Testis (tissue), 3 donors: ENCODE measurements around the gene MAP2K5. TPM values are rescaled to one million over a fixed set of nuclear protein-coding genes. Genes with fewer than 3 reads are reported as not detected.
A peak's percentile ranks its signal among the peaks of the same experiment; 100 is the strongest.

Source experiments
- DNase-seq: peaks from one replicate; pipeline ENCODE4 v3.0.0-alpha.2; 2019
- H3K27ac ChIP-seq, 2 donors: fragments of 200-600 bp; sonication (generic); one replicate each; pipeline ENCODE4 v1.5.1; 2019
- H3K27me3 ChIP-seq: fragments of 200-600 bp; sonication (generic); one replicate; pipeline ENCODE4 v1.5.1; 2019
- H3K36me3 ChIP-seq: fragments of 200-600 bp; sonication (generic); one replicate; pipeline ENCODE4 v1.5.1; 2017; ENCODE audit warnings: low read depth; ENCODE audit errors: missing control alignments
- H3K4me1 ChIP-seq: fragments of 200-600 bp; sonication (generic); one replicate; pipeline ENCODE4 v1.5.1; 2019
- H3K4me3 ChIP-seq, 2 donors: fragments of 200-600 bp; sonication (generic); one replicate each; pipeline ENCODE4 v1.5.1; 2017 to 2019
- H3K9me3 ChIP-seq: fragments of 200-600 bp; sonication (generic); one replicate; pipeline ENCODE4 v1.5.1; 2017
- POLR2A ChIP-seq: fragments of 450-650 bp; IDR thresholded peaks from one replicate; pipeline ENCODE4 v1.6.1; 2017; ENCODE audit warnings: antibody characterized with exemption, mild to moderate bottlenecking, moderate library complexity
- WGBS, 2 donors: methylation state at CpG; one replicate each; pipeline ENCODE4 v1.1.5; 2018; 5-methylcytosine and 5-hydroxymethylcytosine counted together
- intact Hi-C: fragments of 100-400 bp; cut with DNase I; formaldehyde crosslinking; loops from one replicate; pipeline ENCODE4 v1.15.1; 2023; ENCODE audit warnings: low total_unique reads
- polyA plus RNA-seq: library from polyadenylated mRNA; stranded (reverse); fragments of 350-450 nt; fragmentation: Illumina TruSeq; extraction: RNeasy Lipid Tissue Mini Kit (QIAGEN cat#74804); gene quantifications from one replicate; pipeline ENCODE4 v1.2.3, GENCODE V29; 2014; ENCODE audit warnings: low read depth, low replicate concordance; ENCODE audit not compliant: insufficient read depth
- total RNA-seq, 2 donors: library from RNA; depleted of rRNA; stranded (reverse); fragments of >200 nt; gene quantifications; one replicate each; pipeline ENCODE4 v1.2.3, GENCODE V29; 2016
- TF ChIP-seq, protein P1 (sequence below), 3 experiments: fragments of 450-650 bp in 2 of 3; fragments of 200-600 bp in 1 of 3; sonication (generic) in 1 of 3; IDR thresholded peaks; one replicate each; pipeline ENCODE4 v1.5.1; 2016 to 2019; ENCODE audit warnings: antibody characterized with exemption in 3 of 3, mild to moderate bottlenecking in 2 of 3, moderate library complexity in 1 of 3

MAP2K5 gene
- total and polyA plus RNA-seq, 3 donors from 2014 or later: 28.0 to 34.3 (median 31.2) TPM

DNA sequence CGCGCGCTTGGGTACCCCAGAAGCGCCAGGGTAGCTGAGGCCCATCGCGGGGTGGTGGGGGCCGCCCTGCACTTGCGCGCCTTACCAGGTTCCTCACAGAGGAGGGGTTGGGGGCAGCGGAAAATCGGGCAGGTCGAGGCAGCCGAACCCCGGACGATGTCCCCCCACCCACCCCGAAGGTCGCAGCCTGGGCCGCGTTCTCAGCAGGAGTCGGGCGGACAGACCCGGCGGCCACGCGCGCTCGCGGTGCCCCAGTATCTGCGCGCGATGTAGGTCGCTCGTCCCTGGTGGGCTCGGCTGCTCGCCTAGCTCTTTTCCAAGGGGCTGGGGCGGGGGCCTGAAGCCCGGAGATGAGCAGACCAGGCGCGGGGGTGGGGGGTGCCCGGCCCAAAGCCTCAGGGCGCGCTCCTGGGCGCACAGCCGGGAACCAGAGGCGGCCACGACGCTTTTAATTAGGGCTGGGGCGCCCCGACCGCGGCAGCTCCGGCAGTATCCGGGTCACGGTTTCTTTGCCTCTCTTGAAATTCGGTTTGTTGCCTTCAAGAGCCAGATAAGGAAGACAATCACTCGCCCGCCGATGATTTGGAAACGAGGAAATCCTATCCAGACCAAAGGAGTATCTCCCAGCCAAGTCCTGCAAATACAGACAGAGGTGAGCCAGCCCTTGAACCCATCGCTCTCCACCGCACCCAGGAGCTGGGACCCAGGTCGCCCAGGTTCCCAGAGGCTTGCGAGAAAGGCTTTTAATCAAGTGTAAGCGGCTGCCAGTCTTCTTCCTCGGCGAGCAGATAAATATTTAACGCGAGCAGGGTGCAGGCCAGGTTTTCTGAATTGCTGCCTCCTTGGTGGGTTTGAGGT is 287.4 kb downstream of the MAP2K5 start:
- TF ChIP-seq, protein P1, sequence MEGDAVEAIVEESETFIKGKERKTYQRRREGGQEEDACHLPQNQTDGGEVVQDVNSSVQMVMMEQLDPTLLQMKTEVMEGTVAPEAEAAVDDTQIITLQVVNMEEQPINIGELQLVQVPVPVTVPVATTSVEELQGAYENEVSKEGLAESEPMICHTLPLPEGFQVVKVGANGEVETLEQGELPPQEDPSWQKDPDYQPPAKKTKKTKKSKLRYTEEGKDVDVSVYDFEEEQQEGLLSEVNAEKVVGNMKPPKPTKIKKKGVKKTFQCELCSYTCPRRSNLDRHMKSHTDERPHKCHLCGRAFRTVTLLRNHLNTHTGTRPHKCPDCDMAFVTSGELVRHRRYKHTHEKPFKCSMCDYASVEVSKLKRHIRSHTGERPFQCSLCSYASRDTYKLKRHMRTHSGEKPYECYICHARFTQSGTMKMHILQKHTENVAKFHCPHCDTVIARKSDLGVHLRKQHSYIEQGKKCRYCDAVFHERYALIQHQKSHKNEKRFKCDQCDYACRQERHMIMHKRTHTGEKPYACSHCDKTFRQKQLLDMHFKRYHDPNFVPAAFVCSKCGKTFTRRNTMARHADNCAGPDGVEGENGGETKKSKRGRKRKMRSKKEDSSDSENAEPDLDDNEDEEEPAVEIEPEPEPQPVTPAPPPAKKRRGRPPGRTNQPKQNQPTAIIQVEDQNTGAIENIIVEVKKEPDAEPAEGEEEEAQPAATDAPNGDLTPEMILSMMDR (IDR thresholded peaks at IDR 0.05): no peak
- TF ChIP-seq POLR2A: no peak
- WGBS, 2 donors: 25 to 26% methylated on average over 17 to 67 of the region's 68 CpGs
- peaks cover 7% of the 10 kb centered on the region for H3K27me3 ChIP-seq
- no peaks in the 10 kb centered on the region for H3K36me3 ChIP-seq
- H3K4me3 ChIP-seq: no peak overlapping the region
- H3K4me1 ChIP-seq: peaks cover 25% of the 10 kb centered on the region
- no peaks in the 10 kb centered on the region for H3K9me3 ChIP-seq
- no peak overlapping the region for H3K27ac ChIP-seq
- no peak for DNase-seq
- intact Hi-C loops: loop anchor here (10.0 kb wide), 2 partner anchors 305 to 375 kb away; partner anchors contain the start of gene C15orf61

DNA sequence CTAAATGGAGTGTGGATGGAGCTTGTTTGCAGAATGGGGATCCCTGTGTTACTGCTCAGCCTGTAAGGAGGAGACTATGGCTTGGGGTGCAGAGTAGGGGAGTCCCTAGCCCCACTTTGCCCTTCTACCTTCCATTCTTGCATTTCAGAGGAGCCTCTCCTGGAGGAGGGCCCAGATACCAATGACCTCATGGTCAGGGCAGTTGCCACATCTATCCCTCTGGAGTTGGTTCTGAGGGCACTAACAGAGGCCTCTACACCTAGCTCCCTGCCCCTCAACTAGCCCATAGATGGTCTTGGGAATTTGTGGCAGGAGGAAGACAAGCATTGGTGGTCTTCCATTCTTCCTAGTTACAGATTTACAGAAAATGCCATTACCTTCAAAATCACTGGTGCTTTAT is 288.9 kb downstream of the MAP2K5 start:
- Histone ChIP-seq H3K4me1 (peaks cover 23% of the 10 kb centered on the region), H3K4me3 (no peak overlapping the region), H3K36me3 (no peaks in the 10 kb centered on the region), H3K27me3 (peaks cover 7% of the 10 kb centered on the region), H3K9me3 (no peaks in the 10 kb centered on the region), H3K27ac (no peak overlapping the region)
- DNase-seq: no peak
- TF ChIP-seq, protein P1 (IDR thresholded peaks at IDR 0.05): no peak
- TF ChIP-seq POLR2A: no peak
- intact Hi-C loops: loop anchor here (10.0 kb wide), 2 partner anchors 307 to 377 kb away; partner anchors contain the start of gene C15orf61

DNA sequence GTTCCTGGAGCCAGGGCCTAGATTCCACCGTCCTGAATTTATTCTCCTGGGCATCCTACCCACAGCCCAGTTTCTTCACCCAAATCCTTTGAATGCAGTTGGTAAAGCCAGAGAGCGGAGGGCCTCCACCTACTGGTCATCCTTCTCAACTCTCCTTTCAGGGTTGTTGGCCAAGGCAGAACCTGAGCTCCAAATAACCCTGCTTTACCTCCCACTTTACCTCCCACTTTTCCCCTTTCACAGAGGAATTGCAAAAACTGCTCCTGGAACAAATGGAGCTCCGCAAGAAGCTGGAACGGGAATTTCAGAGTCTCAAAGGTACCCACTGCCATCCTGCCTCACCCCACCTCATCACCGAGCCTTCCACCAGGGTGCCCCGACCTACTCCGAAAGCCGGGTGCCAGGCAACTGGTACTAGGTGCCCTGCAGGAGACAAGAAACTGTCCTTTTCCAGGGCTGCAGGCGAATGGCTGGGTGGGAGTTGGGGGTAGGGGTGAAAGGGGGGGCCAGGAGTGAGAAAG is 289.6 kb downstream of the MAP2K5 start:
- intact Hi-C loops: loop anchor here (10.0 kb wide), 2 partner anchors 307 to 377 kb away; partner anchors contain the start of gene C15orf61
- no peaks in the 10 kb centered on the region for H3K36me3 ChIP-seq
- H3K27me3 ChIP-seq: peaks cover 7% of the 10 kb centered on the region
- H3K9me3 ChIP-seq: no peaks in the 10 kb centered on the region
- 52 to 53% methylated on average over 9 of the region's 9 CpGs for WGBS, 2 donors
- no peak for DNase-seq
- no peak overlapping the region for H3K4me3 ChIP-seq
- H3K27ac ChIP-seq: no peak overlapping the region
- H3K4me1 ChIP-seq: peaks cover 23% of the 10 kb centered on the region
- TF ChIP-seq POLR2A: no peak
- TF ChIP-seq, protein P1 (IDR thresholded peaks at IDR 0.05): peak in 1 of 3 experiments; percentile 23

DNA sequence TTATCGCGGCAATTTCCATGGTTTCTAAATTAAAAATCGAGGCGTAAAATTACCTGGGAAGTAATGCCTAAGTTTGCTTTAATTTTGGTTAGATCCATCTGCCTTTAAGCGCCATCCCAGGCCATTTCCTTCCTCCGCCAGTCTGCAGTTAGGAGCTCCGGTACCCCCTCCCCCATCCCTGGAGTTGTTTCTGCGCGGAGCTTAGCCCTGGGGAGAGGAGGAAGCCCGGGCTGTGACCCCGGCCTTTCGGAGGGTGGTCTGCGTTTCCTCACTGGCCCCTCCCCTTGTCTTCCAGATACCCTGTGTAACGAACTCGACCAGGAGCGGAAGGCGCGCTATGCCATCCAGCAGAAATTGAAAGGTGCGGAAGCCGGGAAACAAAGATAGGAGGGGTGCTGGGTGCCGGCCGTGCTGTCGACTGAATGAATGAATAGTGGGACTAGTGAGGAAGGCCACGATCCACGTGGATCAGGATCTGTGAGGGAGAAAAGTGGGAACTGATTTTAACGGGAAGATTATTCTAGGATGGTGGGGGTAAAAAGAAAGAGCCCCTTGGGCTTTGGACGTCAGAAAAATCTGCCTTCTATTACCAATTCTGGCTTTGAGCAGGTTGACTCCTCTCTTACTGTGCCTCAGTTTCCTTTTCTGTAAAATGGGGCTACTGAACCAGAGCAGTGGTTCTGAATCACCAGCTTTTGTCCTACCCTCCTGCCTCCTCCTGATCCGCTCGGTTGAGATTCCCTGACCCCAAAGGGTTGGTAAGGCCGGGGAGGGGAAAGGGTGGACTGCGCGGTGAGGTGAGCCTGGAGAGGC is 290.6 kb downstream of the MAP2K5 start:
- H3K4me3 ChIP-seq: no peak overlapping the region
- no peaks in the 10 kb centered on the region for H3K9me3 ChIP-seq
- no peaks in the 10 kb centered on the region for H3K36me3 ChIP-seq
- intact Hi-C loops: loop anchor here (10.0 kb wide), 2 partner anchors 308 to 378 kb away; partner anchors contain the start of gene C15orf61
- peaks cover 7% of the 10 kb centered on the region for H3K27me3 ChIP-seq
- peaks cover 23% of the 10 kb centered on the region for H3K4me1 ChIP-seq
- no peak for DNase-seq
- 26% methylated on average over 30 to 32 of the region's 32 CpGs for WGBS, 2 donors
- TF ChIP-seq, protein P1 (IDR thresholded peaks at IDR 0.05): no peak
- no peak for TF ChIP-seq POLR2A
- no peak overlapping the region for H3K27ac ChIP-seq
